H1 (cell line): ENCODE results near the gene TEDDM1. TPM values are rescaled to one million over a fixed set of nuclear protein-coding genes. Genes with fewer than 3 reads are reported as not detected.

Experiments used
- CTCF ChIA-PET: fragments of 300-600 bp; sonication (Branson Sonifier 250); formaldehyde crosslinking; loops from one replicate; lab custom pipeline; 2021; ENCODE audit not compliant: partially characterized antibody; lab: Charles Lee
- POLR2A ChIA-PET: fragments of 300-600 bp; sonication (Branson Sonifier 250); formaldehyde crosslinking; loops from one replicate; lab custom pipeline; 2021; ENCODE audit warnings: inconsistent platforms; ENCODE audit not compliant: partially characterized antibody; lab: Charles Lee
- DNase-seq, 2 experiments: peaks; one replicate each; pipeline versions ENCODE4 v3.0.0 to v3.0.0-alpha.2; 2010 to 2022; ENCODE audit warnings: low spot score in 2 of 2, low read depth in 1 of 2, mixed read lengths in 1 of 2
- FAIRE-seq: peaks from 2 replicates; lab custom pipeline; 2011; peaks lifted over from hg19 to GRCh38; lab: Jason Lieb, UNC
- H2AFZ ChIP-seq: 2 replicates; pipeline ENCODE4 v1.8.1; 2012; ENCODE audit warnings: low read length, inconsistent platforms
- H2AK5ac ChIP-seq: 2 replicates; pipeline ENCODE4 v1.6.1; 2013; ENCODE audit warnings: low read depth, low read length
- H2BK120ac ChIP-seq: replicated peaks from 2 replicates; pipeline ENCODE3; 2013; ENCODE audit warnings: low read depth, low read length, inconsistent platforms
- H2BK12ac ChIP-seq: 2 replicates; pipeline ENCODE4 v1.6.1; 2013; ENCODE audit warnings: low read depth, low read length
- H2BK15ac ChIP-seq: 2 replicates; pipeline ENCODE4 v1.6.1; 2013; ENCODE audit warnings: low read length
- H2BK20ac ChIP-seq: 2 replicates; pipeline ENCODE4 v1.6.1; 2013; ENCODE audit warnings: low read length
- H2BK5ac ChIP-seq: 2 replicates; pipeline ENCODE4 v1.6.1; 2013; ENCODE audit warnings: low read depth, low read length
- H3K14ac ChIP-seq: 2 replicates; pipeline ENCODE4 v1.6.1; 2013; ENCODE audit warnings: inconsistent platforms; ENCODE audit not compliant: insufficient read length
- H3K18ac ChIP-seq: 2 replicates; pipeline ENCODE4 v1.6.1; 2013; ENCODE audit warnings: low read length; ENCODE audit errors: extremely low read depth
- H3K23ac ChIP-seq: 2 replicates; pipeline ENCODE4 v1.6.1; 2013; ENCODE audit warnings: inconsistent platforms; ENCODE audit not compliant: insufficient read length
- H3K23me2 ChIP-seq: 2 replicates; pipeline ENCODE4 v1.6.1; 2013; ENCODE audit warnings: low read depth, low read length
- H3K27ac ChIP-seq: 2 replicates; pipeline ENCODE4 v1.6.1; 2011; ENCODE audit warnings: low read depth, low read length, inconsistent platforms
- H3K27me3 ChIP-seq, 4 experiments: replicated peaks in 1 of 4; 1 replicate in 1 of 4; 2 replicates in 3 of 4; pipeline versions ENCODE4 v1.6.1 to v1.8.1; 2011 to 2013; ENCODE audit warnings: low read length in 3 of 4, mild to moderate bottlenecking in 3 of 4, inconsistent platforms in 2 of 4, mixed read lengths in 2 of 4, moderate library complexity in 1 of 4; ENCODE audit not compliant: control insufficient read depth in 3 of 4, insufficient read depth in 3 of 4; ENCODE audit errors: extremely low read depth in 1 of 4
- H3K36me3 ChIP-seq, 4 experiments: 2 replicates each; pipeline versions ENCODE4 v1.6.1 to v1.8.1; 2011 to 2013; ENCODE audit warnings: mild to moderate bottlenecking in 4 of 4, low read length in 3 of 4, moderate library complexity in 2 of 4, control low read depth in 1 of 4, inconsistent platforms in 1 of 4; ENCODE audit not compliant: insufficient read depth in 4 of 4, control insufficient read depth in 2 of 4
- H3K4ac ChIP-seq: replicated peaks from 2 replicates; pipeline ENCODE3; 2013; ENCODE audit warnings: low read length, low read depth, mixed read lengths, inconsistent platforms; ENCODE audit not compliant: insufficient read length
- H3K4me1 ChIP-seq, 4 experiments: replicated peaks in 1 of 4; 1 replicate in 1 of 4; 2 replicates in 3 of 4; pipeline versions ENCODE4 v1.6.1 to v1.8.1; 2011 to 2013; ENCODE audit warnings: low read length in 3 of 4, inconsistent platforms in 2 of 4, mixed read lengths in 1 of 4; ENCODE audit not compliant: insufficient read depth in 4 of 4, control insufficient read depth in 3 of 4
- H3K4me2 ChIP-seq, 2 experiments: 2 replicates each; pipeline versions ENCODE4 v1.6.1 to v1.8.1; 2011 to 2013; ENCODE audit warnings: low read depth in 2 of 2, low read length in 2 of 2, control low read depth in 1 of 2, inconsistent platforms in 1 of 2, mild to moderate bottlenecking in 1 of 2; ENCODE audit not compliant: insufficient read depth in 1 of 2
- H3K4me3 ChIP-seq, 4 experiments: fragments of 200-600, 300-600 bp in 1 of 4; sonication (generic), shearing (Covaris generic), sonication (Bioruptor Twin) in 1 of 4; 2 replicates each; pipeline versions ENCODE4 v1.5.1 to v1.8.1; 2011 to 2016; ENCODE audit warnings: low read length in 4 of 4, low read depth in 3 of 4, control low read depth in 2 of 4, inconsistent platforms in 2 of 4, mild to moderate bottlenecking in 2 of 4, mixed read lengths in 1 of 4, moderate library complexity in 1 of 4; ENCODE audit not compliant: insufficient read depth in 2 of 4; ENCODE audit errors: extremely low read depth in 1 of 4
- H3K56ac ChIP-seq: replicated peaks from 2 replicates; pipeline ENCODE3; 2013; ENCODE audit warnings: low read depth, mild to moderate bottlenecking, mixed read lengths, low read length, inconsistent platforms; ENCODE audit not compliant: insufficient read length
- H3K79me1 ChIP-seq: 2 replicates; pipeline ENCODE4 v1.6.1; 2013; ENCODE audit warnings: low read depth, low read length, control low read depth
- H3K79me2 ChIP-seq, 2 experiments: 2 replicates each; pipeline versions ENCODE4 v1.6.1 to v1.8.1; 2012 to 2013; ENCODE audit warnings: low read length in 2 of 2, mild to moderate bottlenecking in 2 of 2, inconsistent platforms in 1 of 2; ENCODE audit not compliant: insufficient read depth in 2 of 2, control insufficient read depth in 1 of 2
- H3K9ac ChIP-seq, 4 experiments: replicated peaks in 1 of 4; 1 replicate in 1 of 4; 2 replicates in 3 of 4; pipeline versions ENCODE4 v1.6.1 to v1.8.1; 2011 to 2013; ENCODE audit warnings: low read depth in 3 of 4, low read length in 3 of 4, control low read depth in 2 of 4, mild to moderate bottlenecking in 2 of 4, moderate library complexity in 2 of 4, inconsistent platforms in 1 of 4; ENCODE audit errors: extremely low read depth in 1 of 4
- H3K9me3 ChIP-seq, 2 experiments: 2 replicates each; pipeline versions ENCODE4 v1.6.1 to v1.8.1; 2012 to 2013; ENCODE audit warnings: mild to moderate bottlenecking in 2 of 2, moderate library complexity in 2 of 2, control low read depth in 1 of 2, inconsistent platforms in 1 of 2, low read depth in 1 of 2, low read length in 1 of 2, mixed read lengths in 1 of 2; ENCODE audit not compliant: insufficient read depth in 2 of 2
- H4K20me1 ChIP-seq, 2 experiments: replicated peaks in 1 of 2; 2 replicates each; pipeline versions ENCODE3 to v1.8.1; 2011 to 2013; ENCODE audit warnings: inconsistent platforms in 2 of 2, low read length in 2 of 2, mild to moderate bottlenecking in 1 of 2; ENCODE audit not compliant: insufficient read depth in 2 of 2, control insufficient read depth in 1 of 2
- H4K5ac ChIP-seq: 2 replicates; pipeline ENCODE4 v1.6.1; 2013; ENCODE audit warnings: low read length, low read depth, mixed read lengths, inconsistent platforms; ENCODE audit not compliant: insufficient read length
- H4K8ac ChIP-seq: 2 replicates; pipeline ENCODE4 v1.8.0; 2013; ENCODE audit warnings: mild to moderate bottlenecking, moderate library complexity, low read length, inconsistent platforms; ENCODE audit not compliant: insufficient read depth; ENCODE audit errors: extremely low read depth
- H4K91ac ChIP-seq: replicated peaks from 2 replicates; pipeline ENCODE3; 2013; ENCODE audit warnings: low read length, mixed read lengths, inconsistent platforms; ENCODE audit not compliant: insufficient read length
- BACH1 ChIP-seq: IDR thresholded peaks from 2 replicates; pipeline ENCODE4 v1.6.1; 2012; ENCODE audit warnings: low read length, improper control_type of control experiment
- BCL11A ChIP-seq, 2 experiments: IDR thresholded peaks; one replicate each; pipeline ENCODE4 v1.6.1; 2011; ENCODE audit warnings: low read depth in 2 of 2, low read length in 2 of 2, mild to moderate bottlenecking in 2 of 2
- CBX8 ChIP-seq: fragments of 300-800, 300-1000 bp; sonication (generic); IDR thresholded peaks from 2 replicates; pipeline ENCODE4 v1.7.1; 2016; ENCODE audit warnings: low read depth, low read length, borderline replicate concordance
- CHD1 ChIP-seq: IDR thresholded peaks from 2 replicates; pipeline ENCODE4 v1.6.1; 2012; ENCODE audit warnings: low read depth, low read length, improper control_type of control experiment
- GABPA ChIP-seq: IDR thresholded peaks from 2 replicates; pipeline ENCODE4 v1.6.1; 2011; ENCODE audit warnings: mild to moderate bottlenecking, low read length, moderate library complexity, borderline replicate concordance; ENCODE audit not compliant: insufficient read depth
- HDAC2 ChIP-seq, 2 experiments: fragments of 300-600 bp in 1 of 2; sonication (generic) in 1 of 2; IDR thresholded peaks; 2 replicates each; pipeline ENCODE4 v1.6.1; 2011 to 2012; ENCODE audit warnings: low read depth in 2 of 2, low read length in 2 of 2, mild to moderate bottlenecking in 2 of 2, moderate library complexity in 2 of 2, borderline replicate concordance in 1 of 2, inconsistent platforms in 1 of 2
- KDM4A ChIP-seq: IDR thresholded peaks from one replicate; pipeline ENCODE4 v1.7.1; 2012; ENCODE audit warnings: low read depth, mild to moderate bottlenecking, moderate library complexity, low read length, inconsistent platforms; ENCODE audit not compliant: severe bottlenecking
- MAFK ChIP-seq: IDR thresholded peaks from 2 replicates; pipeline ENCODE4 v1.6.1; 2012; ENCODE audit warnings: low read depth, mild to moderate bottlenecking, improper control_type of control experiment, low read length
- POLR2A ChIP-seq, 2 experiments: IDR thresholded peaks; 1 replicate in 1 of 2; 2 replicates in 1 of 2; pipeline ENCODE4 v1.6.1; 2011; ENCODE audit warnings: low read depth in 2 of 2, low read length in 2 of 2, mild to moderate bottlenecking in 2 of 2; ENCODE audit errors: control extremely low read depth in 1 of 2
- POU5F1 ChIP-seq: IDR thresholded peaks from 2 replicates; pipeline ENCODE4 v1.6.1; 2011; ENCODE audit warnings: low read depth, mild to moderate bottlenecking, low read length, moderate library complexity
- RBBP5 ChIP-seq: IDR thresholded peaks from 2 replicates; pipeline ENCODE4 v1.7.1; 2012; ENCODE audit warnings: low read depth, mild to moderate bottlenecking, inconsistent platforms, low read length, moderate library complexity, borderline replicate concordance
- SIRT6 ChIP-seq: IDR thresholded peaks from one replicate; pipeline ENCODE4 v1.7.1; 2012; ENCODE audit warnings: low read length, inconsistent platforms
- SP1 ChIP-seq: IDR thresholded peaks from 2 replicates; pipeline ENCODE4 v1.6.1; 2011; ENCODE audit warnings: low read depth, low read length
- TBP ChIP-seq: IDR thresholded peaks from 2 replicates; pipeline ENCODE4 v1.6.1; 2011; ENCODE audit warnings: low read depth, low read length, improper control_type of control experiment
- WGBS, 2 experiments: shearing (Covaris generic) in 1 of 2; methylation state at CpG; one replicate each; pipeline versions ENCODE4 v1.1.6 to v1.1.7; 2013 to 2015; ENCODE audit warnings: low lambda C conversion rate in 2 of 2, mixed read lengths in 2 of 2, inconsistent platforms in 1 of 2, low coverage in 1 of 2, missing lambda C conversion rate in 1 of 2; ENCODE audit not compliant: insufficient replicate concordance in 2 of 2, insufficient coverage in 1 of 2, insufficient read length in 1 of 2; ENCODE audit errors: extremely low coverage in 1 of 2, missing lambda C conversion rate in 1 of 2; 5-methylcytosine and 5-hydroxymethylcytosine counted together
- polyA plus RNA-seq, 7 experiments: library from polyadenylated mRNA; depleted of rRNA in 3 of 7; stranded (reverse) in 5 of 7; unstranded in 2 of 7; fragments of >200 nt in 5 of 7; fragments of 200-250 nt in 2 of 7; gene quantifications; 1 replicate in 5 of 7; 2 replicates in 1 of 7; 4 replicates in 1 of 7; pipeline versions ENCODE4 v1.2.1 to v1.2.3, GENCODE V29; 2011 to 2013; ENCODE audit warnings: missing spikeins in 2 of 7, mixed read lengths in 2 of 7
- total RNA-seq: library from RNA; stranded (reverse); fragmentation: NEBNext Ultra II Directional; extraction: Animal tissue kit (Norgen Biotek cat#: 25700); gene quantifications from 2 replicates; pipeline ENCODE4 v1.2.1, GENCODE V29; 2021
- TF ChIP-seq, protein P1 (sequence below): IDR thresholded peaks from 2 replicates; pipeline ENCODE4 v1.6.1; 2011; ENCODE audit warnings: low read depth, mild to moderate bottlenecking, low read length; ENCODE audit not compliant: insufficient read depth

Gene TEDDM1
- total and polyA plus RNA-seq, 2 of the 8 experiments (the other 6 are each of a cell fraction or from before 2014, with no cell fraction given) = not detected

DNA sequence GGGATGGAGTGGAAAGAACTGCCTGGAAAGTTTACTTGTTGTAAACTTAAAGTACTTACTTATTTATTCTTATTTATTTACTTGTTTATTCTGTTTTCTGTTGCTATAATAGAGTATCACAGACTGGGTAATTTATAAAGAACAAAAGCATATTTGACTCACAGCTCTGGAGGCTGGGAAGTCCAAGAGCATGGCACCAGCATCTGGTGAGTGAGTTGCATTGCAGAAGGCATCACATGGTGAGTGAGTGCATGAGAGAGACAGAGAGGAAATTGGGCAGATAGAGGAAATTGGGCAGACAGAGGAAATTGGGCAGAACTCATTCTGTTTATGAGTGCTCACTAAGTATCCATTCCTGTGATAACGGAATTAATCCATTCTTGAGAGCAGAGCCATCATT lies 37.9 kb upstream of the TEDDM1 start:
- H2BK15ac ChIP-seq = no peak overlapping the region
- H4K20me1 ChIP-seq = no peaks in the 10 kb centered on the region
- H3K23me2 ChIP-seq = no peaks in the 10 kb centered on the region
- H3K14ac ChIP-seq = no peak overlapping the region
- H3K4me2 ChIP-seq = no peak overlapping the region
- H3K56ac ChIP-seq = no peak overlapping the region
- 94% methylated on average over 1 of the region's 1 CpG; no CpG with 5 or more reads in 1 of the 2 experiments for WGBS, 2 experiments
- no peaks in the 10 kb centered on the region for H3K79me1 ChIP-seq
- no peak overlapping the region for H2AFZ ChIP-seq
- H3K23ac ChIP-seq = no peak overlapping the region
- H3K4me3 ChIP-seq = no peak overlapping the region
- no peak overlapping the region for H3K27ac ChIP-seq
- no peaks in the 10 kb centered on the region for H3K4me1 ChIP-seq
- DNase-seq (no peak), FAIRE-seq (no peak)
- no peaks in the 10 kb centered on the region for H3K27me3 ChIP-seq
- no peak overlapping the region for H3K9ac ChIP-seq
- TF ChIP-seq MAFK (no peak), CHD1 (no peak), BCL11A (IDR thresholded peaks at IDR 0.05; ENCODE audit: low read depth in 2 of 2, low read length in 2 of 2) (no peak), POLR2A (IDR thresholded peaks at IDR 0.05; ENCODE audit: control extremely low read depth in 1 of 2, low read depth in 2 of 2, low read length in 2 of 2) (no peak), BACH1 (no peak), GABPA (no peak), SP1 (no peak), HDAC2 (IDR thresholded peaks at IDR 0.05; ENCODE audit: borderline replicate concordance in 1 of 2, low read depth in 2 of 2, low read length in 2 of 2) (no peak), SIRT6 (no peak), POU5F1 (no peak), RBBP5 (no peak), CBX8 (no peak), TBP (no peak), KDM4A (no peak)
- TF ChIP-seq, protein P1, sequence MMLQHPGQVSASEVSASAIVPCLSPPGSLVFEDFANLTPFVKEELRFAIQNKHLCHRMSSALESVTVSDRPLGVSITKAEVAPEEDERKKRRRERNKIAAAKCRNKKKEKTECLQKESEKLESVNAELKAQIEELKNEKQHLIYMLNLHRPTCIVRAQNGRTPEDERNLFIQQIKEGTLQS = no peak
- no peak overlapping the region for H4K8ac ChIP-seq
- POLR2A ChIA-PET = no interaction called here
- CTCF ChIA-PET = no interaction called here
- no peak overlapping the region for H2BK120ac ChIP-seq
- H3K36me3 ChIP-seq = no peaks in the 10 kb centered on the region
- H2BK5ac ChIP-seq = no peak overlapping the region
- peaks cover 7 to 16% of the 10 kb centered on the region in 2 experiments; a peak in 3 of 4 replicates for H3K9me3 ChIP-seq
- H4K91ac ChIP-seq = no peak overlapping the region
- H2AK5ac ChIP-seq = no peak overlapping the region
- H3K18ac ChIP-seq = no peak overlapping the region
- H2BK12ac ChIP-seq = no peak overlapping the region
- H3K4ac ChIP-seq = no peak overlapping the region
- no peaks in the 10 kb centered on the region for H3K79me2 ChIP-seq
- no peak overlapping the region for H4K5ac ChIP-seq
- no peak overlapping the region for H2BK20ac ChIP-seq
